Stimulated activated CD8-positive, alpha-beta memory T cell treated with anti-CD3 and anti-CD28 coated beads, Interleukin-12 subunit alpha, Interleukin-12 subunit beta, amount 100 ng/mL, for 1 hour (primary cell): ENCODE results near the gene EFNA1.

ENCODE experiments used
- DNase-seq: peaks from one replicate; pipeline ENCODE4 v3.0.0-alpha.2; 2020; ENCODE audit warnings: low read depth

EFNA1 gene

GRCh38 chr1:155174324-155175280, 46.9 kb downstream of the EFNA1 start:
- no peak for DNase-seq

DNA sequence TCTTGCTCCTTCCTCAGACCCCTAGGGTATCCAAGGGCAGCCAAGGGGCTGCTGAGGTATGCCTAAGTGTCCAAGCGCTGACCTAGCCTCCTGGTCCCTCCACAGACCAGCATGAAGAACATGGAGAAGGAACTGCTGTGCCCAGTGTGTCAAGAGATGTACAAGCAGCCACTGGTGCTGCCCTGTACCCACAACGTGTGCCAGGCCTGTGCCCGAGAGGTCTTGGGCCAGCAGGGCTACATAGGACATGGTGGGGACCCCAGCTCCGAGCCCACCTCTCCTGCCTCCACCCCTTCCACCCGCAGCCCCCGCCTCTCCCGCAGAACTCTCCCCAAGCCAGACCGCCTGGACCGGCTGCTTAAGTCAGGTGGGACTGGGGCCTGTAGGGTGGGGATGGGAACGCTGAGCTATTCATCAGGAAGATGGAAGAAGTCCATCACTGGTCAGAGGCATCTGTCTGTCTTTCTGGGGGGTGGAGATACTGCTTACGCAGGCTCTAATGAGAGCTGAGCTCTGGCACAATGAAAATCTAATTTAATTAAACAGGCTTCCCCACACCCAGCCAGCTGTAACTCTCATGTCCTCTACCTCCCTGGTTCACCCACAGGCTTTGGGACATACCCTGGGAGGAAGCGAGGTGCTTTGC, 47.7 kb downstream of the EFNA1 start:
- no peak for DNase-seq

GRCh38 chr1:155175927-155176371, 48.3 kb downstream of the EFNA1 start:
- DNase-seq: no peak

DNA sequence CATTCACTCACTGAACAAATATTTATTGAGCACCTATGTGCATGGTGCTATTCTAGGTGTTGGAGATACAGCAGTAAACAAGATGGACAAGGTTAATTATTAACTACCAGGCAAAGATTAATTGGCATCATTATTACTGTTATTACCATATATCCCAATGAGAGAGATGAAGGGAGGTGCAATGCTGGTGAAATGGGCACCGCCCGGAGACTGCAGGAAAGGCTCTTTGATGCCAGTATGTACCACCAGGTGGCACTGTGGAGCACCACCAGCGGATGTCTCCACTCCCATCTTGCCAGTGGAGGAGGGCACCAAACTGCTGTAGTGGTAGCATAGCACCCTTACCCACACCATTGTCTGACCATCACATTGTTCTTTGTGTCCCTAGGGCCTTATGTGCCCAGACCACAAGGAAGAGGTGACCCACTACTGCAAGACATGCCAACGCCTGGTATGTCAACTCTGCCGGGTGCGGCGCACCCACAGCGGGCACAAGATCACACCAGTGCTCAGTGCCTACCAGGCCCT, 48.9 kb downstream of the EFNA1 start:
- peak; percentile 80 for DNase-seq

- DNase-seq: no peak
Measured at GRCh38 chr1:155177192-155177917, 49.7 kb downstream of the EFNA1 start.

- no peak for DNase-seq
Measured at GRCh38 chr1:155177918-155178281, 50.2 kb downstream of the EFNA1 start.

- DNase-seq: no peak
Measured at GRCh38 chr1:155178441-155179111, 50.9 kb downstream of the EFNA1 start.

GRCh38 chr1:155179112-155180031, 51.7 kb downstream of the EFNA1 start:
- no peak for DNase-seq

DNA sequence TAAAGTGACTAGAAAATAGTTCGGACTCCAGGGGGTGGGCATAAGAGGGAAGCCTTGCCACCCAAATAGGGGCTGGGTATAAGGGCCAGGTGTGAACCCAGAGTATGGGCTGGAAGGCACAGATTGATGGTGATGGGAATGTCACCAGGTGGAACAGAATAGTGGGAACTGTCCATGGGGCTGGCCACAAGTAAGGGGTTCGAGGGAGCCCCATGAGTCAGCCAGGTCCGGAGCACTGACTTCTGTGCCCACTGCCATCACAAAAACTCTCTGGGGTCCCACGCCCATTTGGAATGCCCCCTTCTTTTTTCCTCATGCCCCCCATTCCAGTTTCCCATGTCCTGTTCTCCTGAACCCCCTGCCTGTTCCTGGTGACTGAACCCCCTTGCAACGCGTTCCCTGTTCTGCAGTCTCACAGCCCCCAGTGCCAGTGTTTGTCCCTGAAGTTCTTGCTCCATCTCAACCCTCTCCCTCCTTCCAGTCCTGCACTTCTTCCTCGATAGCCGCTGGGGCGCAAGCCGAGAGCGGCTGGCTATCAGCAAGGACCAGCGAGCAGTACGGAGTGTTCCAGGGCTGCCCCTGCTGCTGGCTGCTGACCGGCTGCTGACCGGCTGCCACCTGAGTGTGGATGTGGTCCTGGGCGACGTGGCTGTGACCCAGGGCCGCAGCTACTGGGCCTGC, 53.8 kb downstream of the EFNA1 start:
- DNase-seq: no peak

DNA sequence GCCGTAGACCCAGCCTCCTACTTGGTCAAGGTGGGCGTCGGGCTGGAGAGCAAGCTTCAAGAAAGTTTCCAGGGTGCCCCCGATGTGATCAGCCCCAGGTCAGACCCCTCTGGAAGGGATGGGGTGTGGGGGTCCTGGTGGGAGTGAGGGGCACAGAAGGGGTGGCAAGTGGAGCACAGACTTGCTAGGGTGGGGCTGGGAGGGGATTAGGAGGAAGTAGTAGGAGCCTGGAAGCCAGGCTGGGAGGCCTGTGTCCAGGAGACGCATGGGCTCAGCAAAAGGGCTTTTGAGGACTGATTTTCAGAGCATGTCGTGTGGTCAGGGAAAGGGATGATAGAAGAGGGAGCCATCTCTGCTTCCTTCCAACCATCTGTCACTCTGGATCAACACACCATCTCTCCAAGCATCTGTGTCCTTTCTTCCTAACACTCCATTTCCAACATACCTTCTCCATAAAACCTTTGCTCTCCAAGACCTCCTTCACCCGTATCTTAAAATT, 54.4 kb downstream of the EFNA1 start:
- no peak for DNase-seq

- DNase-seq: no peak
Measured at GRCh38 chr1:155183775-155184221, 56.1 kb downstream of the EFNA1 start.

DNA sequence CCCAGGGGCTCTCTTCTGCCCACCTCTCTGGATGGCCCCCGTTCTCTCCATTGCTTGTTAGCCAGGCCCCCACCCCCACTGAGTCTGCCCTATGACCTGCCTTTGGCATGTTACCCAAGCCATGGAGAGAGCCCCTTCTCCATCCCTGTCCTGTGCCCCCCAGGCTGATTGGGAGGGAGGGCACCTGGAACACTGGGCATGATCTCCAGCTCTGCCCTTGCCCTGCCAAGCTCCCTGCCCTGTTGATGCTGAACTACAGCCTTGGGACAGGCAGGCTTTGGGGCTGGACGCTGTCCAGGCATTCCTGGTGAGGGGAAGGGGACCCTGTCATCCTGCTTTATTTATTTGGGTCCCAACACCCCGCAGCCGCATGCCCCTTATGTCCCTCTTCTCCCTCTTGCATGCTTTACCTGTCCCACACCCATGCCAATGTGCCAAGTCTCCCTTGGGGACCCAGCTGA, 56.7 kb downstream of the EFNA1 start:
- no peak for DNase-seq
